ENCODE data around the gene PROB1.
"Not testable (repeated sequence)": the region's sequence is repeated elsewhere in the genome, so short reads cannot be mapped to it uniquely, and the experiment has no call there.

The PROB1 gene

GRCh38 chr5:139394654-139395566 lies at the start of gene PROB1:
Gene PROB1, minus strand, starts transcription at chr5:139395104. Its CDS starts 23 bp downstream, at chr5:139395081.
- DNase-seq (ENCODE audit: low spot score) = no peak

DNA sequence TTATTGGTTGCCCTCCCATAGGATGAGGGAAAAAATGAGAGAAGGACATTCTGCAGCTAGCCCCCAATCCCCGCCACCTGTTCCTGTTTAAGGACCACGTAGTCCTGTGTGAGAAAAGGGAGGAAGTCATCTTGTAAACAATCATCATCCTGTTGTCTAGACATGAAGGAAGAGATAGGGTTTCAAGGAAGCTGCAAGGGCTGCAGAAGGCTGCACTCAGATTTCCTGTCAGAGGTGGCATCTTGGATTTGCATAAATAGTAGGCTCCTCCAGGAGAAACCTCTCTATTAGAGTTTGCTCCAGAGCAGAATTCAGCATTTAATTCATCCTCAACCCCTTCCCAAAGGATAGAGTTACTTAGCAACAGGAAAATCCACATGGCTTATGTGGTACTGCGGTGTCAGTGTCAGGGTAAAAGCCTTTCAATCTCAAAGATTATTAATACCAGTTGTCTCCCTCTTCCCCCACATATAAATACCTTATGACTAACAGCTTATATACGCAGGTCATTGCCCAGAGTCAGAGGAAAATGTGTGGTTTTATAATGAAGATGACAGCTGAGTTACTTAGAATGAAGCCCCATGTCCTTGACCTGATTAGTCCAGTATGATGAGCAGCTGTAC lies 49.0 kb upstream of the PROB1 start:
- no peak for DNase-seq (ENCODE audit: low spot score)

DNA sequence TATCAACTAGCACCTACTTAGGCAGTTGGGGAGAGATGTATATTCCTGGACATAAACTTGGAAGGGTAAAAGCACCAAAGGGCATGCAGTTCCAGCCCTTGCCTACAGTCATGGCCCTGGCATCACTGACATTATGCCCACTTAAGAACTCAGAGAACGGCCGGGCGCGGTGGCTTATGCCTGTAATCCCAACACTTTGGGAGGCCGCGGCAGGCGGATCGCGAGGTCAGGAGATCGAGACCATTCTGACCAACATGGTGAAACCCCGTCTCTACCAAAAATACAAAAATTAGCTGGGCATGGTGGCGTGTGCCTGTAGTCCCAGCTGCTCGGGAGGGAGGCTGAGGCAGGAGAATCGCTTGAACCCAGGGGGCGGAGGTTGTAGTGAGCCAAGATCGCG lies 45.5 kb upstream of the PROB1 start:
- DNase-seq (ENCODE audit: low spot score) = not testable (repeated sequence)

DNA sequence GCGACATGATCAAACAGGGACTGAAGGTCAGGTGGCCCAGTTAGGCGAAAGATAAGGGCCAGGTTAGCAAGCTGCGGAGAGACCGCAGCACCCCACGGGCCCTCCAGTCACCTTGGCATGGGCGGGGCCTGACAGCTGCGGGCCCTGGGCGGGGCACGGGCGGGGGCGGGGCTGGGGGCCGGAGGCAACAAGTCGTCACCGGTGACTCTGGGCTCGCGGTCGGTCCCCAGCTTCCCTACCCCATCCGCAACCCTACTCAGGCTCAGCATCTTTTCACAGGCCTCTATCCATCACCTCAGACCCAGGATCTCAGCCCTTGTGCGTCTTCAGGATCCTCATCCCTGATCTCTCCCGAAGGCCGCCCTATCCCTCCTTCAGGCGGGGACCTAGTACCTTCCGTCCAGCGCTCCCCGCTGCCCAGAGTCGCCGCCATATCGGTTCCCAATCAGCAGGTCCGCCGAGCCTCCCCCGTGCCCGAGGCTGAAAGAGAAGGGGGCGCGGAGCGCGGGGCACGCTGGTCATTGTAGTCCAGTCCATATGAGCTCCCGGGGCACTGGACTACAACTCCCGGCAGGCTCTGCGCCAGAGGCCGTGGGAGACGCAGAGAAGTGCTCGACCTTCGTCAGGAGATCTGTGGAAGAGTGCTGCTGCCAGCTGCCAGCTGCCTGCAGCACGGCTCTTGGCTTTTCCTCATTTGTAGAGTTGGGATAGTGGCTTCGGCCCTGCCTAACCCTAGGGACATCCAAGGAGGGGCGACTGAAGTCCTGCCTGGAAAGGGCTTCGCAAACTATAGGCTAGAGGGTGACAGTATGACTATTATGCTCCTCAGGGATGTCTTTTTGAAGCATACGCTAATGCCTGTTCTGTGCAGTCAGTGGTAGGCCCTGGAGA lies 44.4 kb upstream of the PROB1 start, which contains the start of gene DNAJC18:
Gene DNAJC18 (minus strand): TSS at position 513 of the 891 bp plus-strand sequence. CDS start 80 bp downstream, at position 433.
- peak; percentile 80 for DNase-seq (ENCODE audit: low spot score)

GRCh38 chr5:139438707-139439012 lies 43.8 kb upstream of the PROB1 start:
- DNase-seq (ENCODE audit: low spot score) = no peak

DNA sequence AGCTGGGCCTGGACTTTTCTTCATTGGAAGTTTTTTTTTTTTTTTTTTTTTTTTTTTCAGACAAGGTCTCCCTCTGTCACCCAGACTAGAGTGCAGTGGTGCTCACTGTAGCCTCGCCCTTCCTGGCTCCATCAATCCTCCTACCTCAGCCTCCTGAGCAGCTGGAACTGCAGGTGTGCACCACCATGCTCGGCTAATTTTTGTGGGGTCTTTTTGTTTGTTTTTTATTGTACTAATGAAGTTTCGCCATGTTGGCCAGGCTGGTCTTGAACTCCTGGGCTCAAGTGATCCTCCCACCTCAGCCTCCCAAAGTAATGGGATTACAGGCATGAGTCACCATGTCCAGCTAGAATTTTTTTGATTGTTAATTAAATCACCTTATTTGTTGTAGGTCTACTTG lies 40.8 kb upstream of the PROB1 start:
- no peak for DNase-seq (ENCODE audit: low spot score)

DNA sequence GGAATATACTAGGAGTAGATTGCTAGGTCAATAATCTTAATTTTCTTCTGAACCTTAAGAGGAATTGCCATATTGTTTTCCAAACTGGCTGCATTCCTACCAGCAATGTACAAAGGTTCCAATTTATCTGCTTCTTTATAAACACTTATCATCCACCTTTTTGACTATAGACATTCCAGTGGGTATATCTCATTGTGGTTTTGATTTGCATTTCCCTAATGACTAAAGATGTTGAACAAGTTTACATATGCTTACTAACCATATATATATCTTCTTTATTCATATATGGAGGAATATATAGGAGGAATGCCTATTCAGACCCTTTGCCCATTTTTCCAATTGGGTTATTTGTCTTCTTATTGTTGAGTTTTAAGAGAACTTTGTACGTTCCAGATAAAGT lies 36.8 kb upstream of the PROB1 start:
- DNase-seq (ENCODE audit: low spot score) = no peak

DNA sequence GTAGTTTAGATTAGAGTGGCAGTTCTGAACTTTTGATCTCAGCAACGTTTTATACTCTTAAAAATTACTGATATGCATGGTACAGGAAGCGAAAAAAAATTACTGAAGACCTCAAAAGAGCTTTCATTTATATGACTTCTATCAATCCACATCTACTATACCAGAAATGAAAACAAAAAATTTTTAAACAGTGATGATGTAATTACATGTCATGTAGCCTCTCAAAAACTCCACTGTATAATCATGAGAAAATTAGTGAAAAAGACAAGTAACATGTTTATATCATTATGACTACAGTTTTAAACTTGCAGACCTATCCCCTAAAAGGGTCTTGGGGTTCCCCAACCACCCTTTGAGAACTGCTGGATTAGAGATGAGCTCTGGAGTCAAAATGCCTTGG lies 35.1 kb upstream of the PROB1 start:
- no peak for DNase-seq (ENCODE audit: low spot score)

GRCh38 chr5:139426203-139426885 lies 31.4 kb upstream of the PROB1 start:
- DNase-seq (ENCODE audit: low spot score) = no peak

GRCh38 chr5:139425497-139425896 lies 30.6 kb upstream of the PROB1 start:
- no peak for DNase-seq (ENCODE audit: low spot score)

GRCh38 chr5:139422307-139422893 lies 27.5 kb upstream of the PROB1 start:
- peak; percentile 56 for DNase-seq (ENCODE audit: low spot score)

GRCh38 chr5:139419226-139420192 lies 24.6 kb upstream of the PROB1 start:
- DNase-seq (ENCODE audit: low spot score) = no peak

DNA sequence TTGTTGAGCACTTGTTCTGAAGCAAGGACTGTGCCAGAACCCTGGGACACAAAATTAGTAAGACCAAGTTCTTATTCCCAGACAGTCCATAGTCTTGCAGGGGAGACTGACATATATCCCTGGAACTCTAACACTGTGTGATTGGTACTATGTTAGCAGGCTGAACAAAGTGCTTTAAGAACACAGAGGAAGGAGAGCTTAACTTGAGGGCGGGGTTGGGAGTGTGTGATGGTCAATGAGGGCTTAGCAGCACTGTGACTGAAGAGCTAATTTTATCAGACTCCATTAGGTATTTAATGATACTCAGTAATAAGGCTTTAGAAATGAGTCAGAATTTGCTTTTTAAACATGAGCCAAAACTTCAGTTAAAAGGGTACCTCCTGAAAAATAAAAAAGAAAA lies 23.9 kb upstream of the PROB1 start:
- DNase-seq (ENCODE audit: low spot score) = no peak

DNA sequence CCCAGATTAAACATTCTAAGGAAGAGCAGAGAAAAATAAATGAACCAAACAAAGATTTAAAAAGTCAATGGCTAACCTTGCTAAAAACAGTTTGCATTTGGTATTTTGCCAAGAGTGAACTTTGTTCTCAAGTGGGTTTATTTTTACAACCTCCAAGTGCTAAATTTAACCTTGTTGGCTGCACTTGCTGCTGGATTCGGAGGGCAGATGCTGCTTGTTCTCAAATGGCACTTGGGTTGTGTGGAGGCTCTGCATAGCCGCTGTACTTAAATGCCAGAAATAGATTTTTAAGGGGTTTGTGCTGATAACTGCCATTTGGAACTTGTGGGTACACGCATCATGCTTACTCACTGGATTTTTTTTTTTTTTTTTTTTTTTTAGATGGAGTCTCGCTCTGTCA lies 22.3 kb upstream of the PROB1 start:
- no peak for DNase-seq (ENCODE audit: low spot score)

DNA sequence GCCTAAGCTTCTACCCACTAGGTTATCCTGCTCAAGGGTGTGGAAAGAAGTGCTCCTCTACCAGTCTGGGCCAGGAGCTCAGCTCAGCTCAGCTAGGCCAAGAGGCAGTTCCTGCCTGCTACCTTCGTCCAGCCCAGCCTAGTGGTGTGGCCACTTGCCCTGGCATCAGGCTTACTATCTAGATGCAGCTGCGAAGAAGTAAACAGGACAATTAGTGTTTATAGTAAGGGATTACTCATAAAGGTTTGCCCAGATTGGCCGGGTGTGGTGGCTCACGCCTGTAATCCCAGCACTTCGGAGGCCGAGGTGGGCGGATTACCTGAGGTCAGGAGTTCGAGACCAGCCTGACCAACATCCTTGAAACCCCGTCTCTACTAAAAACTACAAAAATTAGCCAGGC lies 21.7 kb upstream of the PROB1 start:
- no peak for DNase-seq (ENCODE audit: low spot score)

- DNase-seq (ENCODE audit: low spot score) = no peak
Observed at GRCh38 chr5:139415869-139416268, 21.0 kb upstream of the PROB1 start.

- no peak for DNase-seq (ENCODE audit: low spot score)
Observed at GRCh38 chr5:139415221-139415861, 20.4 kb upstream of the PROB1 start.

DNA sequence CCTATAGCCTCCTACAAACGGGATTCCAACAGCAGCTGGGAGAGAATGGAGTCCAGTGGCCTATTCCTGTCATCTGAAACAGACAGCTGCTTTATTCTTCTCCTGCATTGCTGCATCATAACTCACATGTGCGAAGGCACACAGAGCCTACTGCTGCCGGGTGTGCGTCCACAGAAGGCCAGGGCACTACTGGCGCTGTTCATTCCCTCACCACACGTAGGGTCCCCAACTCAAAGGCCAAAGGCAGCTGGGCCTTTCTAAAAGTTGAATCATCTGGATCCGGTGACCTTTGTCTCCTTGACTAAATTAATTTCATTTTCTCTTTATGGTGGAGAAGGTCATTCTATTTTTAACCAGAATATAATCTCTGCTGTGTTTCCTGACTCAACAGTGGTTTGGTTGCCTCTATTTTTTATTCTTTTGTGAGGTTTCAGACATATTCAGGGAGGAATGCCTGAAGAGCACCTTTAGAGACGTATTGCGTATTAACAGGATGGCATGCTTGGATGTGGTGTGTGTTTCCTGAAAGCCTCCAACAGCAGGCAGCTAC lies 19.8 kb upstream of the PROB1 start:
- DNase-seq (ENCODE audit: low spot score) = no peak

DNA sequence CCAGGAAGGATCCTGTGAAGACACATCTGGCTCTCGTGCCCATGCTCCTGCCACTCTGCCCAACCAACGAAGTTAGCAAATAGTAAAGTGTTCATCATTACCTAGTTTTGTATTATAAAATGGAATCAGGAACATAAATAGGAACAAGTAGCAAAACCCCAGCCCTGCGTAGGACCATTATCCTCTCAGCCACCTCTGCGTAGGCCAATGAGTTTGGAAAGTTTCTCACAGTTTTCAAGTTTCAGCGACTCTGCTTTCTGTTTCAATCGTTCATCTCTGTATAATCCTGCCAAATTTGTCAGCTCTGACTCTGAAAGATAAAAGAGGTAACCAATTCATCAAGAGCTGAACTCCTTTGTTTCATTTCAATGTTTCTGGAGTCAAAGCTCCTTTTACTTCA lies 19.1 kb upstream of the PROB1 start:
- DNase-seq (ENCODE audit: low spot score) = no peak

GRCh38 chr5:139413153-139413552 lies 18.2 kb upstream of the PROB1 start:
- no peak for DNase-seq (ENCODE audit: low spot score)

Data from HuH-7 (cell line).